Dedifferentiated amniotic fluid mesenchymal stem cell (primary cell): ENCODE measurements around the gene KPNA5.
A peak's percentile ranks its signal among the peaks of the same experiment; 100 is the strongest.
"Not testable (repeated sequence)": the region's sequence is repeated elsewhere in the genome, so short reads cannot be mapped to it uniquely, and the experiment has no call there.

ENCODE experiments used
- DNase-seq: peaks from one replicate; pipeline ENCODE4 v3.0.0-alpha.2; 2016; ENCODE audit errors: extremely low spot score

Gene KPNA5

GRCh38 chr6:116680880-116681672 lies at the start of gene KPNA5:
Gene KPNA5, plus strand, starts transcription at chr6:116681211. Its CDS starts 124 bp downstream, at chr6:116681335.
- peak; percentile 80 for DNase-seq

GRCh38 chr6:116631379-116631990 lies 49.5 kb upstream of the KPNA5 start:
- DNase-seq = no peak

- DNase-seq = no peak
These were observed 47.3 kb upstream of the KPNA5 start for GRCh38 chr6:116633685-116634084.

- DNase-seq = no peak
These were observed 32.9 kb upstream of the KPNA5 start for GRCh38 chr6:116648156-116648555.

- DNase-seq = no peak
These were observed 31.9 kb upstream of the KPNA5 start for GRCh38 chr6:116649129-116649528.

- DNase-seq = no peak
These were observed 29.1 kb upstream of the KPNA5 start for GRCh38 chr6:116651916-116652315.

- DNase-seq = no peak
These were observed 19.4 kb upstream of the KPNA5 start for GRCh38 chr6:116661594-116661993.

- no peak for DNase-seq
These were observed 18.8 kb upstream of the KPNA5 start for GRCh38 chr6:116662202-116662601.

- no peak for DNase-seq
These were observed 17.7 kb upstream of the KPNA5 start for GRCh38 chr6:116663308-116663707.

GRCh38 chr6:116664169-116664568 lies 16.8 kb upstream of the KPNA5 start:
- DNase-seq = not testable (repeated sequence)

- DNase-seq = no peak
These were observed 15.5 kb upstream of the KPNA5 start for GRCh38 chr6:116665464-116665863.

- DNase-seq = no peak
These were observed 14.1 kb upstream of the KPNA5 start for GRCh38 chr6:116666869-116667268.

- DNase-seq = no peak
These were observed 13.4 kb upstream of the KPNA5 start for GRCh38 chr6:116667623-116668022.

- no peak for DNase-seq
These were observed 8.7 kb upstream of the KPNA5 start for GRCh38 chr6:116672306-116672705.

- no peak for DNase-seq
These were observed 5.0 kb upstream of the KPNA5 start for GRCh38 chr6:116676021-116676420.

- DNase-seq = no peak
These were observed 1.3 kb downstream of the KPNA5 start for GRCh38 chr6:116682334-116682712.

GRCh38 chr6:116685437-116685993 lies 4.5 kb downstream of the KPNA5 start:
- no peak for DNase-seq

GRCh38 chr6:116686475-116687101 lies 5.6 kb downstream of the KPNA5 start:
- DNase-seq = not testable (repeated sequence)

GRCh38 chr6:116691154-116691553 lies 10.1 kb downstream of the KPNA5 start:
- DNase-seq = no peak

- DNase-seq = not testable (repeated sequence)
These were observed 11.9 kb downstream of the KPNA5 start for GRCh38 chr6:116692873-116693272.

- not testable (repeated sequence) for DNase-seq
These were observed 12.3 kb downstream of the KPNA5 start for GRCh38 chr6:116693275-116693674.

GRCh38 chr6:116695401-116695800 lies 14.4 kb downstream of the KPNA5 start:
- DNase-seq = no peak

GRCh38 chr6:116697480-116697879 lies 16.5 kb downstream of the KPNA5 start:
- DNase-seq = no peak
